RPMI7951 (cell line): Measurements from ENCODE around the gene RALGAPB. TPM values are rescaled to one million over a fixed set of nuclear protein-coding genes. Genes with fewer than 3 reads are reported as not detected.
A peak's percentile ranks its signal among the peaks of the same experiment; 100 is the strongest.
"Not testable (repeated sequence)": the region's sequence is repeated elsewhere in the genome, so short reads cannot be mapped to it uniquely, and the experiment has no call there.

ENCODE experiments used
- DNase-seq: peaks from one replicate; pipeline ENCODE4 v3.0.0-alpha.2; 2012; ENCODE audit warnings: low read depth
- total RNA-seq: library from RNA; depleted of rRNA; stranded (reverse); fragments of >200 nt; shearing (Covaris generic); gene quantifications from 2 replicates; pipeline ENCODE4 v1.2.3, GENCODE V29; 2014; rRNA removed

Gene RALGAPB
- 30.3 and 33.8 TPM in 2 replicates for total RNA-seq

- DNase-seq, result peak; percentile 99
Observed at GRCh38 chr20:38472513-38473366, at the start of gene RALGAPB. RALGAPB (plus strand) TSS chr20:38472843; CDS start chr20:38488433, 15,590 bp downstream.

GRCh38 chr20:38423541-38423940 is 49.1 kb upstream of the RALGAPB start:
- no peak for DNase-seq

- no peak for DNase-seq
Observed at GRCh38 chr20:38424401-38424800, 48.2 kb upstream of the RALGAPB start.

- DNase-seq, result peak; percentile 98
Observed at GRCh38 chr20:38426006-38426897, 46.4 kb upstream of the RALGAPB start.

- DNase-seq, result no peak
Observed at GRCh38 chr20:38427655-38428023, 45.0 kb upstream of the RALGAPB start.

- no peak for DNase-seq
Observed at GRCh38 chr20:38428800-38429199, 43.8 kb upstream of the RALGAPB start.

- no peak for DNase-seq
Observed at GRCh38 chr20:38429301-38429700, 43.3 kb upstream of the RALGAPB start.

GRCh38 chr20:38430679-38431325 is 41.8 kb upstream of the RALGAPB start:
- peak; percentile 50 for DNase-seq

- no peak for DNase-seq
Observed at GRCh38 chr20:38432292-38432691, 40.4 kb upstream of the RALGAPB start.

- DNase-seq, result not testable (repeated sequence)
Observed at GRCh38 chr20:38432870-38433269, 39.8 kb upstream of the RALGAPB start.

- no peak for DNase-seq
Observed at GRCh38 chr20:38433304-38433972, 39.2 kb upstream of the RALGAPB start.

- peak; percentile 34 for DNase-seq
Observed at GRCh38 chr20:38434301-38434741, 38.3 kb upstream of the RALGAPB start.

- DNase-seq, result peak; percentile 96
Observed at GRCh38 chr20:38434770-38435554, 37.7 kb upstream of the RALGAPB start, which contains the start of gene SNHG17. SNHG17 (minus strand) TSS chr20:38435328.

- DNase-seq, result peak; percentile 52
Observed at GRCh38 chr20:38435555-38435939, 37.1 kb upstream of the RALGAPB start.

GRCh38 chr20:38437796-38438195 is 34.8 kb upstream of the RALGAPB start:
- no peak for DNase-seq

- DNase-seq, result not testable (repeated sequence)
Observed at GRCh38 chr20:38441110-38441509, 31.5 kb upstream of the RALGAPB start.

GRCh38 chr20:38441916-38442315 is 30.7 kb upstream of the RALGAPB start:
- DNase-seq, result no peak

GRCh38 chr20:38445381-38445796 is 27.3 kb upstream of the RALGAPB start:
- DNase-seq, result no peak

- DNase-seq, result no peak
Observed at GRCh38 chr20:38445901-38446425, 26.7 kb upstream of the RALGAPB start.
